DND-41 (cell line): Measurements from ENCODE around the gene FAM3D.
"Not testable (repeated sequence)": the region's sequence is repeated elsewhere in the genome, so short reads cannot be mapped to it uniquely, and the experiment has no call there.

Experiments
- ATAC-seq: fragments of 200-7000 bp; cut with Tn5 transposase; 3 replicates; pipeline ENCODE4 v1.9.1; 2021; ENCODE audit warnings: low read depth; ENCODE audit not compliant: insufficient read depth
- DNase-seq: peaks from one replicate; pipeline ENCODE4 v3.0.0-alpha.2; 2020
- H2AFZ ChIP-seq: 2 replicates; pipeline ENCODE4 v1.6.0; 2012; ENCODE audit warnings: low read depth, low read length
- H3K27ac ChIP-seq: 2 replicates; pipeline ENCODE4 v1.5.1; 2012; ENCODE audit warnings: low read length, inconsistent platforms
- H3K27me3 ChIP-seq: fragments of 200-600 bp; sonication (generic); 2 replicates; pipeline ENCODE4 v1.6.0; 2012; ENCODE audit warnings: low read length, mild to moderate bottlenecking, inconsistent platforms; ENCODE audit not compliant: insufficient read depth, poor library complexity
- H3K36me3 ChIP-seq: 2 replicates; pipeline ENCODE4 v1.5.1; 2012; ENCODE audit warnings: low read length, inconsistent platforms; ENCODE audit not compliant: insufficient read depth
- H3K4me1 ChIP-seq: 2 replicates; pipeline ENCODE4 v1.5.1; 2012; ENCODE audit warnings: mild to moderate bottlenecking, low read length; ENCODE audit not compliant: insufficient read depth
- H3K4me2 ChIP-seq: 2 replicates; pipeline ENCODE4 v1.6.0; 2012; ENCODE audit warnings: mild to moderate bottlenecking, moderate library complexity, low read length, inconsistent platforms; ENCODE audit not compliant: insufficient read depth
- H3K4me3 ChIP-seq, 2 experiments: fragments of 200-600 bp in 1 of 2; shearing (Covaris generic) in 1 of 2; 2 replicates each; pipeline ENCODE4 v1.5.1; 2012 to 2016; ENCODE audit warnings: inconsistent platforms in 2 of 2, low read length in 2 of 2, mild to moderate bottlenecking in 2 of 2, low read depth in 1 of 2, moderate library complexity in 1 of 2
- H3K79me2 ChIP-seq: 2 replicates; pipeline ENCODE4 v1.6.0; 2012; ENCODE audit warnings: low read length, inconsistent platforms; ENCODE audit not compliant: insufficient read depth
- H3K9ac ChIP-seq: 2 replicates; pipeline ENCODE4 v1.6.0; 2012; ENCODE audit warnings: low read depth, mild to moderate bottlenecking, inconsistent platforms, low read length, moderate library complexity
- H3K9me3 ChIP-seq: 2 replicates; pipeline ENCODE4 v1.5.1; 2012; ENCODE audit warnings: low read length, moderate library complexity, mild to moderate bottlenecking, inconsistent platforms; ENCODE audit not compliant: insufficient read depth, severe bottlenecking
- H4K20me1 ChIP-seq: 2 replicates; pipeline ENCODE4 v1.6.0; 2012; ENCODE audit warnings: low read length; ENCODE audit not compliant: insufficient read depth
- CTCF ChIP-seq: IDR thresholded peaks from 2 replicates; pipeline ENCODE4 v1.5.1; 2012; ENCODE audit warnings: borderline replicate concordance, low read length, moderate library complexity, mild to moderate bottlenecking; ENCODE audit not compliant: poor library complexity, severe bottlenecking; ENCODE audit errors: extremely low read depth
- EZH2 ChIP-seq: IDR thresholded peaks from 3 replicates; pipeline ENCODE4 v1.6.1; 2012; ENCODE audit warnings: borderline replicate concordance, low read depth, mild to moderate bottlenecking, moderate library complexity, low read length, inconsistent platforms; ENCODE audit not compliant: severe bottlenecking

Gene FAM3D

GRCh38 chr3:58680879-58681525, 14.4 kb upstream of the FAM3D start:
- no peaks in the 10 kb centered on the region for H3K4me1 ChIP-seq
- ATAC-seq = no peak
- no peak overlapping the region for H3K4me2 ChIP-seq
- H4K20me1 ChIP-seq = no peaks in the 10 kb centered on the region
- no peak for DNase-seq
- H3K27me3 ChIP-seq = no peaks in the 10 kb centered on the region
- H3K4me3 ChIP-seq = no peak overlapping the region
- no peaks in the 10 kb centered on the region for H3K36me3 ChIP-seq
- no peak overlapping the region for H3K27ac ChIP-seq
- TF ChIP-seq CTCF (no peak), EZH2 (no peak)
- H2AFZ ChIP-seq = no peak overlapping the region
- H3K79me2 ChIP-seq = no peaks in the 10 kb centered on the region
- H3K9me3 ChIP-seq = no peaks in the 10 kb centered on the region
- H3K9ac ChIP-seq = no peak overlapping the region

- TF ChIP-seq CTCF (no peak), EZH2 (no peak)
- Histone ChIP-seq H3K4me3 (no peak overlapping the region), H3K4me2 (no peak overlapping the region), H3K79me2 (no peaks in the 10 kb centered on the region), H3K4me1 (no peaks in the 10 kb centered on the region), H3K36me3 (no peaks in the 10 kb centered on the region), H3K9me3 (no peaks in the 10 kb centered on the region), H3K9ac (no peak overlapping the region), H3K27ac (no peak overlapping the region), H3K27me3 (no peaks in the 10 kb centered on the region), H4K20me1 (no peaks in the 10 kb centered on the region), H2AFZ (no peak overlapping the region)
- DNase-seq = no peak
- no peak for ATAC-seq
These were observed 13.5 kb upstream of the FAM3D start for GRCh38 chr3:58679974-58680666.

GRCh38 chr3:58679446-58679845, 12.9 kb upstream of the FAM3D start:
- Histone ChIP-seq H3K27ac (no peak overlapping the region), H3K27me3 (no peaks in the 10 kb centered on the region), H2AFZ (no peak overlapping the region), H3K9ac (no peak overlapping the region), H3K36me3 (no peaks in the 10 kb centered on the region), H4K20me1 (no peaks in the 10 kb centered on the region), H3K4me2 (no peak overlapping the region), H3K9me3 (no peaks in the 10 kb centered on the region), H3K4me3 (no peak overlapping the region), H3K4me1 (no peaks in the 10 kb centered on the region), H3K79me2 (no peaks in the 10 kb centered on the region)
- no peak for ATAC-seq
- TF ChIP-seq EZH2 (no peak), CTCF (no peak)
- DNase-seq = no peak

- H3K36me3 ChIP-seq, H3K9ac ChIP-seq, H3K79me2 ChIP-seq, H3K27me3 ChIP-seq, ATAC-seq, DNase-seq, H3K4me2 ChIP-seq, H3K4me3 ChIP-seq, H3K9me3 ChIP-seq, H4K20me1 ChIP-seq, H2AFZ ChIP-seq, H3K4me1 ChIP-seq, H3K27ac ChIP-seq: not testable (repeated sequence)
These were observed 11.8 kb upstream of the FAM3D start for GRCh38 chr3:58678177-58678970.
